ENCODE results near the gene CD79B.

CD79B gene

DNA sequence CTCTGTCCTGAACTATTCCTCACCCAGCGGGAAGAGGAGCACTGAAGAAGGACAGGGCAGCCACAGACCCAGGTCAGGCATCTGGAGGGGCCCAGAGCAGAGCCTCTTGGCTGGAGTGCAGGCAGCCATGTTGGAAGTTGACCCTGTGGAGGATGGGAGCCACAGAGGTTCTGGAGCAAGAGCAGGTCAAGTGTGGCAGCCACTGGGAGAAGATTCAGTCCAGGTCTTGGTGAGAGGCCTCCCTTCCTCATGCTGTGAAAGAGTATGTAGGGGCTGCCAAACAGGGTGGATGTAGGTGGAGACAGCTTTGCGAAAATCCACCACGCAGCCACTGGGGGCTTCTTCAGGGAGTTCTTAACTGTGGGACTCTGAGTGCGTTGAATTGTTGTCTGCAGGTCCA lies 590 bp upstream of the CD79B start:
- TF ChIP-seq, protein P1, sequence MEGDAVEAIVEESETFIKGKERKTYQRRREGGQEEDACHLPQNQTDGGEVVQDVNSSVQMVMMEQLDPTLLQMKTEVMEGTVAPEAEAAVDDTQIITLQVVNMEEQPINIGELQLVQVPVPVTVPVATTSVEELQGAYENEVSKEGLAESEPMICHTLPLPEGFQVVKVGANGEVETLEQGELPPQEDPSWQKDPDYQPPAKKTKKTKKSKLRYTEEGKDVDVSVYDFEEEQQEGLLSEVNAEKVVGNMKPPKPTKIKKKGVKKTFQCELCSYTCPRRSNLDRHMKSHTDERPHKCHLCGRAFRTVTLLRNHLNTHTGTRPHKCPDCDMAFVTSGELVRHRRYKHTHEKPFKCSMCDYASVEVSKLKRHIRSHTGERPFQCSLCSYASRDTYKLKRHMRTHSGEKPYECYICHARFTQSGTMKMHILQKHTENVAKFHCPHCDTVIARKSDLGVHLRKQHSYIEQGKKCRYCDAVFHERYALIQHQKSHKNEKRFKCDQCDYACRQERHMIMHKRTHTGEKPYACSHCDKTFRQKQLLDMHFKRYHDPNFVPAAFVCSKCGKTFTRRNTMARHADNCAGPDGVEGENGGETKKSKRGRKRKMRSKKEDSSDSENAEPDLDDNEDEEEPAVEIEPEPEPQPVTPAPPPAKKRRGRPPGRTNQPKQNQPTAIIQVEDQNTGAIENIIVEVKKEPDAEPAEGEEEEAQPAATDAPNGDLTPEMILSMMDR (conservative IDR thresholded peaks at IDR 0.05; ENCODE audit: low read depth, low read length), result no peak
- no peak overlapping the region for H3K4me3 ChIP-seq (ENCODE audit: low read depth, low read length)
- DNase-seq (ENCODE audit: low read depth), result no peak

DNA sequence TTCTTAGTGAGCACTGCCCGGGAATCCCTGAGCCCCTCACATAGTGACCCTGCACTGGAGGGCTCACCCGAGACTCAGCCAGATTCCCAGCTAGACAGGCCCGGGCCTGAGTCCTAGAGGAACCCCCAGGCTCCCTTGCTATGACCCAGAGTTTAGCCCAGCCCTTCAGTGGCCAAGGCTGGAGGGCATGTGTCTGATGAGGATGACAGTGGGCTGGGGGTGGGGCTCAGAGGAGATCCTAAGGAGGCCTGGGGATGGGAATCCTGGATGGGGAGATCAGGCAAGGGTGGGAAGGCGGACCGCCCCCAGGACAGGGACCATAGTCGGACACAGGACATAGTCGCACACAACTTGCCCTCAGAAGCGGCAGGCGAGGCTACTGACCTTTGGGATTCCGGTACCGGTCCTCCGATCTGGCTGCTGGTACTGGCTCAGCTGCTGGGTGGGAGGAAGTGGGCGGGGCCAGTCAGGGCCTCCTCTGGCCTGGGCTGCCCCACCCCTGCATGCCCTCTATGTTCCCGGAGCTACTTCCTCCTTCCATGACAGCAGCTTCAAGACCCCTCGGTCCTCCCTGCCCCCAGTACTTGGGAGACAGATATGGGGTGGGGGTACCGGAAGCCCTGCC lies 1.1 kb downstream of the CD79B start:
- TF ChIP-seq, protein P1 (conservative IDR thresholded peaks at IDR 0.05; ENCODE audit: low read depth, low read length), result no peak
- DNase-seq (ENCODE audit: low read depth), result no peak
- H3K4me3 ChIP-seq (ENCODE audit: low read depth, low read length), result no peak overlapping the region

DNA sequence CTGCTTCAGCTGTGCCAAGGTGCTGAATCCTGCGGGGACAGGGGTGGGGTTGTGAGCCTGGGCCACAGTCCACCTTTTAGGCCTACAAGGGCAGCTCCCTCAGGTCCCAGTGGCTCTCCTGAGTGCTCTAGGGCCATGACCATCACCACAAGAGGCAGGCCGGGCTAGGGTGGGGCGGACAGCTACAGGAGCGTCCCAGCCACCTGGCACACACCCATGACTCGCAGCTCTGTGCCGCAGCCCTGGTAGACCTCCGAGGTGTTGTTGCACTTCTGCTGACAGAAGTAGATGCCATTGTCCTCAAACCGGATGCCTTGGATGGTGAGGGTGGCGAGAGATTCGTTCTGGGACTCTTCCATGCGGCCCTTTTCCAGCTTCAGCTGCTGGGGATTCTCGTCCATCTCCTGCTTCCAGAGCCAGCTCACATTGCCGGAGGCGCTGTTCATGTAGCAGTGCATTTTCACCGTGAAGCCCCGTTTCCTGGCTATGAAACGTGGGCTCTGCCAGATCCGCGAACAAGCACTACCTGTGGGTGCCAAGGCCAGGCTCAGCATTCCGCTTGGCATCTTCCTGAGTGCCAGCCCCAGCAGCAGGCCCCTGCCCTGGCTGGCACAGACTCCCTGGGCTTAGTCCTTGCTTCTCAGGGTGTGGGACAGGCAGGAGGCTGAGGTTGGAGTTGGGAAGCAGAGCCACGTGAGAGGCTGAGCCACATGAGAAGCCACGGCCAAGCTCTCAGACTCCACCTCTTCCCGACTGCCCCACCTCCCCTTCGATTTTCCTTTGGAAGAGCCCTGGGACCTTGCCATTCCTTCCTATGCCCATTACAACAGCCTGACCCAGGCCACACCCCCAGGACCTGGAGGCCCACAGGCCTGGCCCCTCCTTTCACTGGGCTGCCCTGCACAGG lies 2.0 kb downstream of the CD79B start:
- no peak for DNase-seq (ENCODE audit: low read depth)
- no peak overlapping the region for H3K4me3 ChIP-seq (ENCODE audit: low read depth, low read length)

DNA sequence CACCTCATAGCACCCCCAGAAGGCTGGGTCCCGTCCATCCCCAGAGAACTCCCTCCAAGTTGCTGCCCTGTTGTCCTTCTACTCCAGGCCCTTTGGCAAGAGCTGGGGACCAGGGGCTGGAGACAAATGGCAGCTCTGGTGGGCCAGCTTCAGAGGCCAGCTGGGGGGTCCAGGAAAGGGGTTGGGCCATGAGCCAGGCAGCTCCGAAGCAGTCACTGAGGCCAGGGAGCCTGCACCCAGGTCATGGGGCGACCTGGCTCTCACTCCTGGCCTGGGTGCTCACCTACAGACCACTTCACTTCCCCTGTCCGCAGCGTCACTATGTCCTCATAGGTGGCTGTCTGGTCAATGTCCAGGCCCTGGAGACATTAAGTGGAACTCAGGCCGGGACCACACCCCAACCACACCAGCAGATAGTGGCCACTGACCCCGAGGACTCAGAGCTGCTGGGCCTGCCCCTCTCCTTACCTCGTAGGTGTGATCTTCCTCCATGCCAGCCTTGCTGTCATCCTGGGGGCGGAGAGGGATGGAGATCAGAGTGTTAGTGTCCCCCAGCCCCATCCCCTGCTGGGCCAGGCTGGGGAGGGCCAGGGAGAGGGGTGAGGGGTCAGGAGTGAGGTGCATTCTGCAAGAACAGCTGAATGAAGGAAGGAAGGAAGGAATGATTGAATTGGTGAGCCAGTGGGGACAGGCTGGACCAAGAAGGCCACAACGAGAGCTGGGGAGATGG lies 3.0 kb downstream of the CD79B start:
- no peak for DNase-seq (ENCODE audit: low read depth)
- no peak overlapping the region for H3K4me3 ChIP-seq (ENCODE audit: low read depth, low read length)
- TF ChIP-seq, protein P1 (conservative IDR thresholded peaks at IDR 0.05; ENCODE audit: low read depth, low read length), result no peak

More for the DNA sequence above, 2.0 kb downstream of the CD79B start:
- TF ChIP-seq, protein P1 (conservative IDR thresholded peaks at IDR 0.05; ENCODE audit: low read depth, low read length), result no peak

DNA sequence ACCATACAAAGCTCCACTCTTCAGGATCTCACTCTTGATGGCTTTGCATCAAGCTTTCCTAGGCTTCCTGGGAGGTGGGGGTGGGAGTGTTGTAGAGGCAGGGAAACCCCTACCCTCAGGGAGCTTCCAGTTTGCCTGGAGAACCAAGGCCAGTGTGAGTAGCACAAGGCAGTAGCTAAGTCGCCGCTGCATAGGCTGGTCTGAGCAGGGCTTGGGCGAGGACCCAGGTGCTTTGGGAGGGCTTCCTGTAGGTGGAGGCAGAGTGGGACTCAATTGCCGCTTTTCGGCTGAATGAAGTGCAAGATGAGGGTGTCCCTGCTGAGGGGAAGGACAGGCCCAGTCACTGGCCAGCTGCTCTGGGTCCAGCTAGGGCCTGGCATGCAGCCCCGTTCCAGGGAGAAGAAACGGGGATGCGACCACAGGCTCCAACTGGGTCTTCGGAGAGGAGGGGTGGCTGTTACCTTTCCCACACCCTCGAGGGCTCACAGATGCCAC lies 3.9 kb downstream of the CD79B start:
- TF ChIP-seq, protein P1 (conservative IDR thresholded peaks at IDR 0.05; ENCODE audit: low read depth, low read length), result no peak
- H3K4me3 ChIP-seq (ENCODE audit: low read depth, low read length), result no peak overlapping the region
- no peak for DNase-seq (ENCODE audit: low read depth)

DNA sequence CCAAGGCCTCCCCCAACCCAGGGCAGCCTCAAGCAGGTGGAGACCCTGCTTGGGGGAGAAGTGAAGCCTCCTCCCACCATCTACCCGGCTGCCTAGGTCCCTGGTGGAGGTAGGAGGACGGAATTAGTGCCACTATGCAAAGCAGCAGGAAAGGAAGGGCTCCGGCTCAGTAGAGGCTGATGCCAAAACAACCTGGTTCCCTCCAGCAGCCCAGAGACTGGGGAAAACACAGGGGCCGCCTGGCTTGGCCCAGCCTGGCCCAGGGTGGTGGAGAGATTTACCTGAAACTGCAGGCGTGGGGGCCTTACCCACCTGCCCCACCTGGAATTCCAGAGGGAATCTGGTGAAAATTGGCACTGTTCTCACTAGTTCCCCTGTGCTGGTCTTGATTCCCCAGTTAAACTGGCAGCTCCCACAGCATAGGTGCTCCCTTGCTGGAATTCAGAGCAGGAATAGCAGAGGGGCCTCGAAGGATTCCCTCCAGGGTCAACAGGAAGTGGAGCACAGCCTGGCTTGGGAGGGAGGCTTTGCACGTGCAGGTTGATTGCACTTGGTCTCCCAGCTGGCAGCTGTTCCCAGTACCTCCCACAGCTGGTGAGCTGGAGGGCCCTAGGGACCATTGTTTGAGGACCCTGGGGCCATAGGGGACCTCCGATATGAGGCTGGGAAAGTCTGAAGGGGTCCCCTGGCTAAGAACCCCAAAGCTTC lies 4.5 kb downstream of the CD79B start:
- no peak overlapping the region for H3K4me3 ChIP-seq (ENCODE audit: low read depth, low read length)
- TF ChIP-seq, protein P1 (conservative IDR thresholded peaks at IDR 0.05; ENCODE audit: low read depth, low read length), result no peak
- no peak for DNase-seq (ENCODE audit: low read depth)

All from choroid plexus epithelial cell (primary cell).